GM10266 (cell line): ENCODE results near the gene ADAMTS8.

Experiments
- DNase-seq: peaks from one replicate; pipeline ENCODE4 v3.0.0; 2012; ENCODE audit errors: extremely low spot score
- TF ChIP-seq, protein P1 (sequence below): IDR thresholded peaks from 2 replicates; pipeline ENCODE4 v1.5.1; 2012; ENCODE audit warnings: mild to moderate bottlenecking, low read depth; ENCODE audit not compliant: control insufficient read depth, insufficient read depth; ENCODE audit errors: missing control alignments

ADAMTS8 gene

DNA sequence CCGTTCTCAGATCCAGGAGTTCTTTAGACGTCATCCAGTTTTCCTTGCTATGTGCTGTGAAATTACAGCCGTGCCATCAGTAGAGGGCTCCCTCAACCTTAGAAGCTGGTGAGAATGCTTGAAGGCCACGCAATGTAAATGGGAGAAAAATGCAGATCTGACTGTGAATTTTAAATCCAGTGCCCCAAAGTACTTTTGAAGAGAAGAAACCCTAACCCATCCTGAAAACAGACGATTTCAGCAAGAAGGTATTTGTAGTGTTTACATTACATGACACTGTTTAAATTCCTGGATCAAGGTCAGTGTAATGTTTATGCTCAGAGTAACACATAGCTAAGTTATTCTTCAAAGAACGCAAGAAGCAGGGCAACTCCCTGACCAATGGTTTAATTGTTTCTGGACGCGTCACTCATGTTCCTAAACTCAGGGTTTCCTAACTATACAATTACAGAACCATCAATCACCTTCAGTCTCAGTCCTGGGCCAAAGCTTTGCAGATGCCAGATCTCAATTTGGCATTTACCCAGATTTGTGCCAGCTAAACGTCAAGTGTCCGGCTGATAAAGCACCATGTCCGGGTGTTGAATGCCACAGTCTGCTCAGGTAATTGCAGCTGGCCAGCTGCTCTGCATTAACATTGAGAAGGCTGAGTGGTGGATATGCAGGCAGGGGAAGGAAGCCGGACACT is 38.2 kb downstream of the ADAMTS8 start:
- TF ChIP-seq, protein P1, sequence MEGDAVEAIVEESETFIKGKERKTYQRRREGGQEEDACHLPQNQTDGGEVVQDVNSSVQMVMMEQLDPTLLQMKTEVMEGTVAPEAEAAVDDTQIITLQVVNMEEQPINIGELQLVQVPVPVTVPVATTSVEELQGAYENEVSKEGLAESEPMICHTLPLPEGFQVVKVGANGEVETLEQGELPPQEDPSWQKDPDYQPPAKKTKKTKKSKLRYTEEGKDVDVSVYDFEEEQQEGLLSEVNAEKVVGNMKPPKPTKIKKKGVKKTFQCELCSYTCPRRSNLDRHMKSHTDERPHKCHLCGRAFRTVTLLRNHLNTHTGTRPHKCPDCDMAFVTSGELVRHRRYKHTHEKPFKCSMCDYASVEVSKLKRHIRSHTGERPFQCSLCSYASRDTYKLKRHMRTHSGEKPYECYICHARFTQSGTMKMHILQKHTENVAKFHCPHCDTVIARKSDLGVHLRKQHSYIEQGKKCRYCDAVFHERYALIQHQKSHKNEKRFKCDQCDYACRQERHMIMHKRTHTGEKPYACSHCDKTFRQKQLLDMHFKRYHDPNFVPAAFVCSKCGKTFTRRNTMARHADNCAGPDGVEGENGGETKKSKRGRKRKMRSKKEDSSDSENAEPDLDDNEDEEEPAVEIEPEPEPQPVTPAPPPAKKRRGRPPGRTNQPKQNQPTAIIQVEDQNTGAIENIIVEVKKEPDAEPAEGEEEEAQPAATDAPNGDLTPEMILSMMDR, result no peak
- no peak for DNase-seq

DNA sequence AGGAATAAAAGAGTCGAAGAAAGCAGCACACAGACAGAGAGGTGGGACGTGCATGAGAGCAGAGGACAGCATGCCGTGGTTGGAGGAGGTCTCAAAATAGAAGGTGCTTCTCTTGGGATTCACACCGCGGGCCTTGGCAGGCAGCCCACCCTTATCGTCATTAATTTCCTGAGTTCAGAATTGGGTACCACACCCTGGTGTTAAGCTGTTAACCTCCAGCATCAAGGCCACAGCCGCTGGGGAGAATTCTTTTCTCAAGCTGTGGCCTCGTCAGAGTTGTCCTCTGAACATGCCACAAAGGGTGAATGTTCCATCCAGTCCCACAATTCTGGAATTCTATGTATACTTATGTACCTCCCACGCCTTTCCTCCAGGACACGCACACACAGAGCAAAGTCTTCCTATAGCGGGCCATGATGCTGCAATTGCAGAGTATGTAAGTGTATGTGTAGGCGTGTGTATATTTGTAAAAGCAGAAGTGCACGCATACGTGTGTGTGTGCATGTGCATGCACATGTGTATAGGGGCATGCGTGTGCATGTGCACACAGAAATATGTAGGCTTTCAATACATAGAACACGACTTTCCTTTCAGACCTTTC is 39.0 kb downstream of the ADAMTS8 start:
- TF ChIP-seq, protein P1, result no peak
- DNase-seq, result no peak

DNA sequence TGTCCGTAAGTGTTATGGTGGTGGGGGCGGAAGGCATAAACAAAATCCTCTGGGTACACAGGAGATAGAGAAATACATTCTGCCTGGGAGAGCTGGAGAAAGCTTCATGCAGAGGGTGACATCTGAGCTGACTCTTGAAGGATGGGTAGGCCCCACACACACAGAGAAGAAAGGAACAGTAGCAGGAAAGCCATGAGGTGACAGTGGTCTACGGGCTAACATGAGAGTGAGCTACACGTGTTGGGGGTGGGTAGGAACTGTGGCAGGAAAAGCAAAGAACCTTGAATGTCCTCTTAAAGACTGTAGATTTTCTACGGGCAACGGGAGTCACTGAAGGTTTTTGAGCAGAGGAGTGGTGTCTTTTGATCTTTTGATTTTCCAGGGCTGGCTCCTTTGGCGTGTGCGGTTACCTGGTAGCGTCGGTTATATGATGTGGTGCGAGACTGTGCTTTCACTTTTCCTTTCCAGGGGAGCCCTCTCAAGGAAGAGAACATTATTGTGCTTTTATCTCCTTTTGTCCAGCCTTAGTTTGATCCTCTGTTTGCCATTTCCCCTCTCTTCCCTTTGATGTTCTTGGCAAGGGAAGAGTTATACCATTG is 39.7 kb downstream of the ADAMTS8 start:
- TF ChIP-seq, protein P1, result no peak
- no peak for DNase-seq

DNA sequence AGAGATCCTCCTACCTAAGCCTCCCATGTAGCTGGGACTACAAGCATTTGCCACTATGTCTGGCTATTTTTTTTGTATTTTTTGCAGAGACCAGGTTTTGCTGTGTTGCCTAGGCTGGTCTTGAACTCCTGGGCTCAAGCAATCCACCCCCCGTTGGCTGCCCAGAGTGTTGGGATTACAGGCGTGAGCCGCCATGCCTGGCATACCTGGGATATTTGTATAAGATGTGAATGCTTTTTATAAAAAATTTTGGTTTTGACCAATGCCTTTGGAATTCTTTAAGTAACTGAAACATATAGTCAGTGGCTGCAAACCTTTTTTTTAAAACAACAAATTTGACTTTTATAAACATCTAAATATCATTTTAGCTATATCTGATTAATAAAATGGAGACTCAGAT is 42.4 kb downstream of the ADAMTS8 start:
- no peak for DNase-seq
- TF ChIP-seq, protein P1, result no peak

DNA sequence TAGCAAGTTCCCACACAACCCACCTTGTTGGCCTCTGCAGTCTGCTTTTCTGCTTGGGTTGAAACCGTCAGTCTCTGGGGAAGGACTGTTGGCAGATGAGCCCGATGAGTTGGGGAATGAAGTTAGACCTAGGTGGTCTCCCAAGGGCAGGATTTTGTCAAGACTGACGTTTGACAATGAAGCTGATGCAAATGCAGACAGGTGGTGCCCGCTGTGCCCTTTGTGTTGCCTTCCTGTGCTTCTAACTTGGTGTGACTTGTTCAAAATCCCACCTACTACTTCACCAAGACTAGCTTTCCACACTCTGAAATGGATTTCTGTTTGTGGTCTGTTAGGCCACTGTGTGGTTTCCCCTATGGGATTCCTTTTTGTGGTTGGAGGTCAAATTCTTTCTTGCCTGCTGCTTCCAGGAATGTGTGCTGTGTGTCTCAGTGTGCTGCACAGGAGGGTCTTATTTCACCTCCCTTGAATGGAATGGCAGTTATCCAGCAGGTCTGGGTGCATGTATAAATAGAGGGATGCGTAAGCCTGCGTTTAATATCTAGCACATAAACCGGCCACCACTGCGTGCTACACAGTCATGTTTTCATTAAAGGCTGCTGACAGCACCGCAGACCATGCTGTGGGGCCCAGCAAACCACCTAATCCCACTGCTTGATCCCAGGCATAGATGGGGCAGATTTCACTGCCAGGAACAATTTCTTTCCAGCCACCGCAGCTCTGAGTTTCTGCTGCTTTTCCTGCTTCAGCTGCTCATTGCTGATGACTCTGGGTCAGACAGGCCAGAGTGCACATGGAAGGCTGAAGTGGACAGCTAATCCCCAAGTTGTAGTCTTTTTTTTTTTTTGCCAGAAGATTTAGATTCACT is 44.8 kb downstream of the ADAMTS8 start:
- TF ChIP-seq, protein P1, result no peak
- no peak for DNase-seq

DNA sequence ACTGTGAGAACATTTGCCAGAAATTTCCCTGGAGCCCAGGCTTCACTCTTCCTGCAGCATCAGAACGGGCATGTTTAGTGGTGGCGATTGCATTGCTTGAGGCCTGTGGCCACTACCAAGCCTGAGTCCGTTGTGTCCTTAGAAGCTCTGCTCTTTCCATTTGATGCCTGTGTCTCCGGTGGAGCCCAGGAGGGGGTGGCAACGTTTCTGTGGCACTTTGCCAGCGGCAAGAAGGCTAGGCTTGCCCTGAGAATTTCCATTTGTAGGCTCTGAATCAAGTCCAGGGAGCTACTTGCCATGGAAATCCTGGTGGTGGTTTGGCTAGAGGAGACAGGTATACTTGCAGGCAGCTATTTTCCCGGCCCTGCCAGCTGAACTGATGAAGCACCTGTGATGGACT is 47.1 kb downstream of the ADAMTS8 start:
- TF ChIP-seq, protein P1, result no peak

More for the DNA sequence above, 47.1 kb downstream of the ADAMTS8 start:
- DNase-seq, result no peak
